C4-2B (cell line): Measurements from ENCODE around the gene FOXO3.

Experiments
- CTCF ChIP-seq: fragments of 450-650 bp; conservative IDR thresholded peaks from 2 replicates; pipeline ENCODE4 v1.5.1; 2017; ENCODE audit warnings: mild to moderate bottlenecking
- ZFX ChIP-seq: fragments of 450-650 bp; IDR thresholded peaks from 2 replicates; pipeline ENCODE4 v1.6.1; 2017

DNA sequence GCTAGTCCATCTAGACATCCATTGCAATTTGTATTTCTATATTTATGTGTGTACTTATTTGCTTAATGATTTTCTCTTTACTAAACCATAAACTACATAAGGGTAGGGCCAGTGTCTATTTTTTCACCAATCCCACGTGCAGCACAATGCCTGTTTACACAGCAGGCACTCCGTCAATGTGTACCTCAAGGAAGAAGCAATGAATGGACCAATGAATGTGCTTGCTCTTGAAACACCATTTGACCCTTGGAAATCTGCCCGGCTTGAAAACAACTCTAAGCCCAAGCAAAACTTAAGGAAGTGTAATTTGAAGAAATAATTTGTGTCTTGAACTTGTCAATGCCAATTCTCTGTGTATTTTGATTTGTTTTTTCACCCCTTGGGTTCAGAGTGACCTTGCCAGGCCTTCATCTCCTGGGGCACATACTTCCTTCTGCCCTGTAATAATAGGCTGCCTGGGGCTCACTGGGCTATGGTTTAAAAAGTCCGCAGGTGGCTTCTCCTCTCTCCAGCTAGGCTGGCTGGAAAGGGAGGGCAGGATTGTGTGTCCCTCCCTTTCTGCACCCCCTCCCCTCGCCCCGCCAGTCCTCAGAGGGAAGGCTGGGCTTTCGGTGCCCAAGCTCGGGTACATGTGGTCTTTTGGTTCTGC is 146.7 kb downstream of the FOXO3 start:
- TF ChIP-seq CTCF (no peak), ZFX (no peak)
